ENCODE data around the gene APOA4. TPM values are rescaled to one million over a fixed set of nuclear protein-coding genes. Genes with fewer than 3 reads are reported as not detected.
"Not testable (repeated sequence)": the region's sequence is repeated elsewhere in the genome, so short reads cannot be mapped to it uniquely, and the experiment has no call there.

APOA4 gene
- total RNA-seq, 1 donor from 2014 or later, result not detected

DNA sequence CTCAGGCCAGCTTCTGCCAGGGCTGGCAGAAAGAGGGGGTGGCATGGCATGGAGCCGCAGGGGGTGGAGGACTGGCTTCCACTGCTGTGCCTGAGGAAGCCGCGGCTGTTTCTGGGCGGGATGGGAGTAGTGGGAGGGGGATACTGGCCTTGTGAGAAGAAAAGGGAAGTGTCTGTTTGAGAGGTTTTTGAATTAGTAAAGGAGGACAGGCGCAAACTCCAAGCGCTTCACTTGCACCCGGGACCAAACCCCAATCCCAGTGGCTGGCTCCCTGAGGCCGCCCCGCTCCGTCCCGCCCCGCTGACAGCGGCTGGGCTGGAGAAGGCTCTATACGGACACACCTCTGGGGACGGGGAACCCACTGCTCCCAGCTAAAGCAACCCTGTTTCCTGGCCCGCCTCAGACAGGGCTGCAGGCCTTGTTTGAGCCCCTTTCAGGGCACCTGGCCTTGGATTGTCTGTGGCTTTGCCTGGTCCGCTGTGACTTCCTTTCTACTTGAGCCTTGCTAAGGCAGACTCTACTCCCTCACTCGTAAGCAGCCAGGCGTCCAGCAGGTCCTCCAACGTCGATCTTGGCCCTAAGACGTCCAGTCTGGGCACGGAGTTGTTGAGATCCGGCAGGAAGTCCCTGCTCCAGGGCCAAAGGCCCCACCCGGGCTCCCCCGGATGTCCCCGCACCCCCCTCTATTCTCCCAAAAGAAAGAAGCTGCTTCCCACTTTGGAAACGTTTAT, 12.1 kb upstream of the APOA4 start:
- peaks cover 4% of the 10 kb centered on the region for H3K4me1 Mint-ChIP-seq (ENCODE audit: unreplicated experiment)

DNA sequence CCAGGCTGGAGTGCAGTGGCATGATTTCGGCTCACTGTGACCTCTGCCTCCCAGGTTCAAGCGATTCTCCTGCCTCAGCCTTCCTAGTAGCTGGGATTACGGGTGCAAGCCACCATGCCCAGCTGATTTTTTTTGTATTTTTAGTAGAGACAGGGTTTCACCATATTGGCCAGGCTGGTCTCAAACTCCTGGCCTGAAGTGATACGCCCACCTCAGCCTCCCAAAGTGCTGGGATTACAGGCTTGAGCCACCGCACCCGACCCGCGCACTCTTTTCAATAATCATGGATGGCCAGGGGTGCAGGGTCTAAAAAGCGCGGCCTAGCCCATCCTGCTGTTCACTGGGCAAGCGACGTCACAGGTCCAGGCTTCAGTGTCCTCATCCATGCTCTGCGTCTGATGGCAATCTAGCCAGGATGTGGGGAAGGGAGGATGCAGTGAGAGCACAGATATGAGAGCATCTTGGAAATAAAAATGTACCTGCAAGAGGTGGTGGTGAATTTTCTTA, 11.5 kb upstream of the APOA4 start:
- H3K9me3 Mint-ChIP-seq (ENCODE audit: unreplicated experiment); H3K27me3 Mint-ChIP-seq (ENCODE audit: unreplicated experiment); H3K36me3 Mint-ChIP-seq (ENCODE audit: unreplicated experiment); H3K4me1 Mint-ChIP-seq (ENCODE audit: unreplicated experiment); H3K4me3 Mint-ChIP-seq (ENCODE audit: unreplicated experiment); H3K27ac Mint-ChIP-seq (ENCODE audit: unreplicated experiment); DNase-seq (ENCODE audit: extremely low spot score, unreplicated experiment): not testable (repeated sequence)

More for the DNA sequence above, 12.1 kb upstream of the APOA4 start:
- H3K9me3 Mint-ChIP-seq (ENCODE audit: unreplicated experiment), result no peaks in the 10 kb centered on the region
- TF ChIP-seq, protein P1, sequence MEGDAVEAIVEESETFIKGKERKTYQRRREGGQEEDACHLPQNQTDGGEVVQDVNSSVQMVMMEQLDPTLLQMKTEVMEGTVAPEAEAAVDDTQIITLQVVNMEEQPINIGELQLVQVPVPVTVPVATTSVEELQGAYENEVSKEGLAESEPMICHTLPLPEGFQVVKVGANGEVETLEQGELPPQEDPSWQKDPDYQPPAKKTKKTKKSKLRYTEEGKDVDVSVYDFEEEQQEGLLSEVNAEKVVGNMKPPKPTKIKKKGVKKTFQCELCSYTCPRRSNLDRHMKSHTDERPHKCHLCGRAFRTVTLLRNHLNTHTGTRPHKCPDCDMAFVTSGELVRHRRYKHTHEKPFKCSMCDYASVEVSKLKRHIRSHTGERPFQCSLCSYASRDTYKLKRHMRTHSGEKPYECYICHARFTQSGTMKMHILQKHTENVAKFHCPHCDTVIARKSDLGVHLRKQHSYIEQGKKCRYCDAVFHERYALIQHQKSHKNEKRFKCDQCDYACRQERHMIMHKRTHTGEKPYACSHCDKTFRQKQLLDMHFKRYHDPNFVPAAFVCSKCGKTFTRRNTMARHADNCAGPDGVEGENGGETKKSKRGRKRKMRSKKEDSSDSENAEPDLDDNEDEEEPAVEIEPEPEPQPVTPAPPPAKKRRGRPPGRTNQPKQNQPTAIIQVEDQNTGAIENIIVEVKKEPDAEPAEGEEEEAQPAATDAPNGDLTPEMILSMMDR (IDR thresholded peaks at IDR 0.05), result no peak
- no peaks in the 10 kb centered on the region for H3K27me3 Mint-ChIP-seq (ENCODE audit: unreplicated experiment)
- no peak for DNase-seq (ENCODE audit: extremely low spot score, unreplicated experiment)
- no peaks in the 10 kb centered on the region for H3K36me3 Mint-ChIP-seq (ENCODE audit: unreplicated experiment)
- H3K4me3 Mint-ChIP-seq (ENCODE audit: unreplicated experiment), result peak overlapping the region; percentile 55
- H3K27ac Mint-ChIP-seq (ENCODE audit: unreplicated experiment), result no peak overlapping the region

DNA sequence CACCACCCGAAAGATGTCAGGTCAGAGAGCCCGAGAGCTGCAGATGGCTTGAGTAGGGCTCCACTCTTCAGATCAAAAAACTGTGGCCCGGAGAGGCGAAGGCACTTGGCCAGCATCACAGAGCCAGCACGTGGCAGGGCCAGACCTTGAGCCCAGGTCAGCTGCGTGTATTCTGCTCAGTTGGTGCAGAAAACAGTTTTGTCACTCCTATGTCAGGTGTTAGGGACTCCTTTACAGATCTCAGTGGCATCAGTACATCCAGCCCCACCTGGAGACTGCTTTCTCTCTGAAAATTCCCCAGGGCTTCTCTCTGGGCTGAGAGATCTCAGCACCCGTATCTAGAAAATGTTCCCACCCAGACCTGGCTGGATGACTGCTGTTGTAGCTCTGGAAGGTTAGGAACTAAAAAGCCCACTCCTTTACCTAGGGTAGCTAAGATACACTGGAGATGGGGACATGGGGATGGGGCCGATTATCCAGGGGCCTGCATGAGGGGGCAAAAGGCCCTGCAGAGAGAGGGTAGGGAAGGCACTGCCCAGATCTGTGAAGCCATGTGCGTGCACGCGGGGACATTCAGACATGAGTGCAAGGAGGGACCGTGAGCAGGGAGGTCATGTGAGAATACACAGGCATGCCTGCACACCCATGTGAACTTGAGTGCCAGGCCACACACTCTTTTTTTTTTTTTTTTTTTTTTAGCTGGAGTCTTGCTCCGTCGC, 10.9 kb upstream of the APOA4 start:
- TF ChIP-seq, protein P1 (IDR thresholded peaks at IDR 0.05), result no peak
- no peaks in the 10 kb centered on the region for H3K36me3 Mint-ChIP-seq (ENCODE audit: unreplicated experiment)
- no peaks in the 10 kb centered on the region for H3K27me3 Mint-ChIP-seq (ENCODE audit: unreplicated experiment)
- no peak overlapping the region for H3K4me3 Mint-ChIP-seq (ENCODE audit: unreplicated experiment)
- DNase-seq (ENCODE audit: extremely low spot score, unreplicated experiment), result no peak
- H3K9me3 Mint-ChIP-seq (ENCODE audit: unreplicated experiment), result no peaks in the 10 kb centered on the region
- peaks cover 11% of the 10 kb centered on the region for H3K4me1 Mint-ChIP-seq (ENCODE audit: unreplicated experiment)
- H3K27ac Mint-ChIP-seq (ENCODE audit: unreplicated experiment), result no peak overlapping the region

GRCh38 chr11:116833491-116833815, 10.3 kb upstream of the APOA4 start:
- Mint-ChIP-seq H3K27me3 (ENCODE audit: unreplicated experiment) (no peaks in the 10 kb centered on the region), H3K4me1 (ENCODE audit: unreplicated experiment) (peaks cover 16% of the 10 kb centered on the region), H3K27ac (ENCODE audit: unreplicated experiment) (no peak overlapping the region), H3K9me3 (ENCODE audit: unreplicated experiment) (no peaks in the 10 kb centered on the region), H3K4me3 (ENCODE audit: unreplicated experiment) (no peak overlapping the region), H3K36me3 (ENCODE audit: unreplicated experiment) (no peaks in the 10 kb centered on the region)
- DNase-seq (ENCODE audit: extremely low spot score, unreplicated experiment), result no peak
- TF ChIP-seq, protein P1 (IDR thresholded peaks at IDR 0.05), result no peak

- no peak overlapping the region for H3K27ac Mint-ChIP-seq (ENCODE audit: unreplicated experiment)
- no peaks in the 10 kb centered on the region for H3K9me3 Mint-ChIP-seq (ENCODE audit: unreplicated experiment)
- no peak for DNase-seq (ENCODE audit: extremely low spot score, unreplicated experiment)
- no peaks in the 10 kb centered on the region for H3K36me3 Mint-ChIP-seq (ENCODE audit: unreplicated experiment)
- H3K4me3 Mint-ChIP-seq (ENCODE audit: unreplicated experiment), result no peak overlapping the region
- no peaks in the 10 kb centered on the region for H3K27me3 Mint-ChIP-seq (ENCODE audit: unreplicated experiment)
- peaks cover 20% of the 10 kb centered on the region for H3K4me1 Mint-ChIP-seq (ENCODE audit: unreplicated experiment)
- TF ChIP-seq, protein P1 (IDR thresholded peaks at IDR 0.05), result no peak
Measured at GRCh38 chr11:116832350-116833290, 9.5 kb upstream of the APOA4 start.
